GM19395 (cell line): ENCODE results near the gene EEF1G.
"Not testable (repeated sequence)": the region's sequence is repeated elsewhere in the genome, so short reads cannot be mapped to it uniquely, and the experiment has no call there.

Source experiments
- ATAC-seq: cut with Tn5 transposase; IDR thresholded peaks from one replicate; pipeline ENCODE4 v1.9.1; 2021; ENCODE audit warnings: mild to moderate bottlenecking, moderate library complexity; ENCODE audit not compliant: unreplicated experiment

Gene EEF1G

DNA sequence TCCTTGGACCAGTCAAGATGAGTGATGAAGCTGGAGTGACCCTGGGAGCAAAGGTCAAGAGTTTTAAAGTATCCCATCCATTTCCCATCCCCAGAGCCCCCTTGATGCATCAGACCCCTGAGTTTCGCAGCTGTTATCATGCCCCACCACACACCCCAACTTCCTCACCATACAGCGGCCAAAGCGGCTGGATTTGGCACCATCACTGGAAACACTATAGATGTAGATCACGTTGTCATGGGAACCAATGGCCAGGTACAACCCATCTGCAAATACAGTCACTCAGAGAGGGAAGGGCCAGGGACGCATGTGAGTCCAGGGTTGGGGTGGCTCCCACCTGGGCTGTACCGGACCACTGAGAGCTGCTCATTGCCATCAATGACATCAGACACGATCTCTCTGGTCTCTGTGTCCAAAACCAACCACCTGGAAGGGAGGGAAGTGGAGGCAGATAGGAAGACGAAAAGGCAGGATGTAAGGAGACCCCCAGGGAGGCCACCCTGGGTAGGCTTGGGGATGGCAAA lies 30.1 kb upstream of the EEF1G start:
- ATAC-seq, result no peak

DNA sequence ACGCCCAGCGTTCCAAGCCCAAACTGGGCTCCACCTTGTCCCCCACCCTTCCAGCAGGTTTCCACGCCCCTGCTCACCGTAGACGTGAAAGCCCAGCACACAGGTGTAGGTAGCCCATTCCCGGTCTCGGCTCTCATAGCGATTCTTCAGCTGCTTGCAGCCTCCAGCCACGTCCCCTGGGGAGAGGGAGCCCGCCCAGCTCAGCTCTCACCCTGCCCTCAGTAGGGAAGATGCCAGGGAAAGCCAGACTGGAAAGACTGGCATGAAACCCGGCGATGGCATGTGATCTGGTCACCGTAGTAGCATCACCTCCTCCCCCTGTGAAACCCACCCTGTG lies 29.3 kb upstream of the EEF1G start:
- no peak for ATAC-seq

DNA sequence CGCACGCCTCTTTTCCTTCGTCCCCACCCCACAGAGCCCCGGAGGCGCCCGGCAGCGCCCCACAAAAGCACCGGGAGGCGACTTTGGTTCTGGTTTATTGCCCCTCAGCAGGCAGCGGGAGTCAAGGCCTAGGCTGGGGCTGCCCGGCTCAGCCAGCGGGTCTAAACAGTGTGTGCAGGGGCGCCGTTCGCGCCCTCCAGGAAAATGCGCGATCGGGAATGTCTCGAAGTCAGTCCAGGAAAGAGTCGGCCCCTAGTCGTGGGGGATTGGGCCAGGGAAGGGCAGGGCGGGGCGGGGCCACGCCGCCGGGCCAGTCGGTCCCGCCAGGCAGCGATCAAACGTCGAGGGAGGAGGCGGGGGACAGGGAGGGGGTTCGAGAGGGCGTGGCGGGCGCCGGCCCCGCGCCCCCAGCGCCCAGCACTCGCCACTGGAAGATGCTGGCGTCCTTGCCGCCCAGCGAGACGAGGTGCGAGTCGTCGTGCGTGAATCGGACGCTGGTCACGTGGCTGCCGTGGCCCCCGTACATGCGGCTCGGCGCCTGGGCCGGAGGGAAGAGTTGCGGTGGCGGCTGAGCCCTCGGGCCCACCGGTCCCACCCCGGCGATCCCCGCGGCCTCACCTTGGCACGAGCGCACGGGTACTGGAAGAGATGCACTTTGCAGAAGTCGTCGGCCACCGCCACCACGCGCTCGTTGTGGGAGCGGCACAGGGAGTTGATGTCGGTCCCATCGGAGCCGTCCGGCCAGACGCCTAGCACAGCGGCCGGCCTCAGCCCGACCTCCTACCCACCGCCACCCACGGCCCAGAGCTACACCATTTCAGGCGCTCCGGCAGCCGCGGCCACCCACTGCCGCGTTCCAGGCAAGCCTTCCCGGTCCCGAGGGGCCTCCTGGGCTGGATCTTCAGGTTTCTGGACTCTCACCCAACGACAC lies 28.7 kb upstream of the EEF1G start:
- no peak for ATAC-seq

GRCh38 chr11:62601372-62602140 lies 27.9 kb upstream of the EEF1G start, which contains the start of gene MTA2:
MTA2 (minus strand) TSS chr11:62601865; CDS start chr11:62601450, 415 bp downstream.
- peak; percentile 76 for ATAC-seq

DNA sequence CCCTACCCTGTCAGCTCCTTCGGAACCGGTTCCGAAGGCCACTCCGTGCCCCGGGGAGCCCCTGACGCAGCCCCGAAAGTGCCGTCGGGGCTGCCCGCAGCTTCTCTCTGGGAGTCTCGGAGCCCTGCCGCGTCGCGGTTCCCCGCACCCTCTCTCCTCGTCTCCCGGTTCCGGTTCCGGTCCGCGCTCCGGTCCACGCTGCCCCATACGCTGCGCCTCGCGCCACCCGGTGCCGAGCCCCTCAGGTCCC lies 27.4 kb upstream of the EEF1G start:
- ATAC-seq, result no peak

GRCh38 chr11:62600367-62601121 lies 26.9 kb upstream of the EEF1G start:
- ATAC-seq, result no peak

GRCh38 chr11:62599901-62600300 lies 26.2 kb upstream of the EEF1G start:
- no peak for ATAC-seq

DNA sequence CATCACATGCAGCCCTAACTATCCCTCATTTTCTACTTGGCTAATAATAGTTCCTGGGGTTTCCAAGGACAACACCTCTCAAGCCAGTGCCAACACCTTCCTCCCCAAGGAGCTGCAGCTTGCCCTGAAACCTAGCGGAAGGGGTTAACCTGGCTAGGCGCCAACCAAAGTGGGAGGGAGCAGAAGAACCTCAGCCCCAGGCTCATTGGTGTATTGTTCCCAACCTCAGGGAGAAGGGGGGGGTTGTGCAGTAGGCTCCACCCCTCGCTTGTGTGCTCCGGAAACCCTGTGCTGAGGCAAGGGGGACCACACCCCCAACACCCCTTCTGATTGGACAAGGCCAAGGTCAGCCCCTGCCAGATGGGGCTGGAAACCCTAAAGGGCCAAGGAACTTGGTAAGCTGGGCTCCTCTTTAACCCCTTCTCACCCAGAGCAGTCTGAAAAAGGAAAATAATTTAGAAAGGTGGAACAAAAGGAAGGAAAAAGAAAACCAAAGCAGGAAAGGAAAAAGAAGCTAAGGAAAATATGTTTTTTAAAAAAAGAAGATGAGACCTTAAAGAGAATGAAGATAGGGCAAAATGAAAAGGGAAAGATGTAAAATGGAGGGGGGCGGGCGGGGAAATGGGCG lies 25.5 kb upstream of the EEF1G start:
- peak; percentile 60 for ATAC-seq

GRCh38 chr11:62595124-62595523 lies 21.4 kb upstream of the EEF1G start:
- ATAC-seq, result no peak

GRCh38 chr11:62593434-62594044 lies 19.8 kb upstream of the EEF1G start:
- ATAC-seq, result no peak

DNA sequence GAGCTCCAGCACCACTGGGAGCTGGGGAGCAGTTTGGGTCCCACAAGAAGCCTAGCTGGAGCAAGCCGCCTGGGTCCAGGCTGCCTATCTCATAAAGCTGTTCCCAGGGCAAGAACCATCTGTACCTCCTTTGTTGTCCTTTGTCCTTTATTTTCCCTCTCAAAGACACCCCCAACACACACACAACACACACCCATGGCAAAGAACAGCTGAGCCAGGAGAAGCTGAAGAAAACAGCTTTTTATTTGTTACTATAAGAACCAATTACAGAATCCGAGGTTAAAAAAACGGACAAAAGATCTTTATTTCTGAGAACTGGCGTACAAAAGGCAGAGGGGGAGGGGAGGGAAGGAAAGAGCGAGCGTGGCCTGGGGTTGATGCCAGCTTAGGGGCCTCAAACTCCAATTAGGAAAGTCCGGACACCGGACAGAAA lies 19.3 kb upstream of the EEF1G start:
- no peak for ATAC-seq

DNA sequence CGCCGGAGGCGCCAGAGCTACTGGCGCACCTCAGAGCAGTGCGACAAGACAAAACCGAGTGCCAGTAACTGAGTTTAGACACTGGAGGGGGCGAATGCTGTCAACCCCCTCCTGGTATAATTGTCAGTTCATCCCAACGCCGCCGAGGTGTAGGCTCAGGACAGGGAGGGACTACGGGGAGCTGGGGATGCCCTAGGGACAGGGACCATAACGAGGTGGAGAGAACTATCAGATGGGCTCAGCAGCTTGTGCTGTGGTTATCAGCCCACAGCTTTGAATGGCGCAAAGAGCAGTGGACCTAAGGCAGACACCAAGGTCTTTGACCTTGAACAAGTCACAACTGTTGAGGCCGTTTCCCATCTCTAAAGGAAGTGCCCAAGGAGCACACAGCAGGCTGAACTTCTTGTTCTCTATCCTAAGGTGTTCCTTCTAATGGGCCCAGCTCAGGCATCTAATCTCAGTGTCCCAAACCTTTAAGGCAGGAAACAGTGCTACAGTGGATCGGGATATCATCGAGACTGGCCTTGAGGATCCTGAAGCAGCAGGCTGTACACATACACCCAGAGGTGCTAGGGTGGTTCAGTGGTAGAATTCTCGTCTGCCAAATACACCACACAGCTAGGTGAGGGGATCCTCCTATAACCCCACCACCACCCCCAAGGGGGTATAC lies 18.6 kb upstream of the EEF1G start:
- ATAC-seq, result no peak

GRCh38 chr11:62591448-62592145 lies 17.9 kb upstream of the EEF1G start, which contains the start of gene TUT1:
TUT1 (minus strand) TSS chr11:62591523; CDS start chr11:62591485, 38 bp downstream.
- peak; percentile 87 for ATAC-seq

GRCh38 chr11:62588966-62589637 lies 15.4 kb upstream of the EEF1G start:
- no peak for ATAC-seq

DNA sequence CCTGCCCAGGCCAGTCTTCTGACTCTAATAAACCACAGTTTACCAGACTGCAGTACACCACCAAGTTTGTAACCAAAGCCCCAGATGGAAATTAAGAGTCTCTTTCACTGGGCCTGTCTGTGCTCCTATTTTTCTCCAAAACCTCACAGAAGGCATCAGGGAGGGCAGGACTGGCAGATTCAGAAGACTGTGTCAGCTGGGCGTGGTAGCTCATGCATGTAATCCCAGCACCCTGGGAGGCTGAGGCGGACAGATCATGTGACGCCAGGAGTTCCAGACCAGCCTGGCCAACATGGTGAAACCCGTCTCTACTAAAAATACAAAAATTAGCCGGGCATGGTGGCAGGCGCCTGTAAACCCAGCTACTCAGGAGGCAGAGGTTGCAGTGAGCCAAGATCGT lies 11.7 kb upstream of the EEF1G start:
- not testable (repeated sequence) for ATAC-seq

- not testable (repeated sequence) for ATAC-seq
Observed at GRCh38 chr11:62581735-62582134, 8.0 kb upstream of the EEF1G start.

DNA sequence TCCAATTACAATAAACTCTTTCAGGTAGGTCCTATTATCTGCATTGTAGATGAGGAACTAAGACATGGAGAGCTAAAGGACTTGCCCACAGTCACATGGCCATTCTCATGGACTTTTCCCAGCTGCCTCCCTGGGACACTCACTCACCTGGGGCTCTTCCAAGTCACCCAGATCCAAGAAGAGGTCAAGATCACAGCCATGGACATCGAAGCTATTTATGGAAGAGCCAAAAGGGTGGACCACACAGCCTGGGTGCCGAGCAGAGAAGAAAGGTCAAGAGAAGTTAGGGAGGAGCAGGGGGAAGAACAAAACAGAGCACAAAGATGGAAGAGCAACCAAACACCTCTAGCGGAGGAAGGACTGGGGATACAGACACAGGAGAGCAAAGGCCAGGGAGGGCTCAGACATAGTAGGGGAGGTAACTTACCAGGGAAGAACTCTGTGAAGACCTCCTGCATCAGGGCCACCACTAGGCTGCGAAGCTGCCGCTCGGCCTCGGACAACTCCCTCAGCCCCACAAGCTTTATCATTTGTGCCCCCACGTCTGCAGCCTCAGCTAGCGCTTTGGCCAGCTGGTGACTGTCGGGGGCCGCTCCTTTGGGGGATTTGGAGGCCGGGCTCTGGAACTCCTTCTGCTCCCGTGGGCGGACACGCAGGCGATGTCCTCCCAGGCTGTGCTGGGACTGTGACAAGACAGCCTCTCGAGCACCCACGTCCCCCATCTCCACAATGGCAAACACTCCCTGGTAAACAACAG lies 7.4 kb upstream of the EEF1G start:
- no peak for ATAC-seq

- ATAC-seq, result no peak
Observed at GRCh38 chr11:62579252-62579651, 5.6 kb upstream of the EEF1G start.
